HL-60 (cell line): Measurements from ENCODE around the gene FAM149A.

Source experiments
- DNase-seq, 2 experiments: peaks; one replicate each; pipeline ENCODE4 v3.0.0-alpha.2; 2010 to 2020; ENCODE audit warnings: low read depth in 1 of 2, low spot score in 1 of 2
- H3K27ac ChIP-seq: fragments of 250-450 bp; sonication (Bioruptor Pico); replicated peaks from 2 replicates; pipeline ENCODE4 v1.5.1; 2020; ENCODE audit warnings: mild to moderate bottlenecking, moderate library complexity
- H3K27me3 ChIP-seq: fragments of 250-450 bp; sonication (Bioruptor Pico); 2 replicates; pipeline ENCODE4 v1.5.1; 2021; ENCODE audit warnings: mild to moderate bottlenecking, moderate library complexity; ENCODE audit not compliant: insufficient read depth, poor library complexity, severe bottlenecking
- H3K4me3 ChIP-seq: replicated peaks from 2 replicates; pipeline ENCODE4 v1.5.1; 2011; ENCODE audit warnings: mild to moderate bottlenecking, control low read depth, low read length; ENCODE audit not compliant: insufficient read depth
- GABPA ChIP-seq: IDR thresholded peaks from 2 replicates; pipeline ENCODE4 v1.6.1; 2012; ENCODE audit warnings: low read depth
- POLR2AphosphoS5 ChIP-seq: IDR thresholded peaks from 2 replicates; pipeline ENCODE4 v1.6.1; 2012; ENCODE audit warnings: low read depth
- SPI1 ChIP-seq: IDR thresholded peaks from 2 replicates; pipeline ENCODE4 v1.6.1; 2012; ENCODE audit warnings: low read depth, mild to moderate bottlenecking, borderline replicate concordance
- TF ChIP-seq, protein P1 (sequence below): IDR thresholded peaks from 2 replicates; pipeline ENCODE4 v1.6.1; 2012; ENCODE audit warnings: low read depth; ENCODE audit not compliant: insufficient replicate concordance
- TF ChIP-seq, protein P2 (sequence below): IDR thresholded peaks from one replicate; pipeline ENCODE4 v1.5.1; 2011; ENCODE audit warnings: low read length, control low read depth, inconsistent platforms; ENCODE audit not compliant: insufficient read depth

The FAM149A gene

DNA sequence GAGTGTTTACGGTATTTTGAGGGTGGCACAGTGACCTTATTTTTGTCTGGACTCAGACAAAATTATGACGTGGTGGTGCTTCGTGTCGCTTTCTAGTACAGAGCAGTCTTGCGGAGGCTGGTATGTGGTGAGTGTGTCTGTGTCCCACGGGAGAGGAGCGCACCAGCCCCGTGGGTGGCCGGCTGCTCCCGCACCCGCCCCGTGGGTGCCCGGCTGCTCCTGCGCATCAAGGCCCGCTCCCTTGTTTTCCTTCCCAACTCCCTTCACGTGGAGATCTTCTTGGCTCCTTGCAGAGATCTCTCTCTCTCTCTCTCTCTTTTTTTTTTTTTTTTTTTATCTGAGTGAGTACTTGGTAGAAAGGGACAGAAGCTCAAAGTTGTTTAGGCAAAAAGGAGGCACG, 12.2 kb upstream of the FAM149A start:
- DNase-seq, result no peak
- H3K27me3 ChIP-seq, result no peaks in the 10 kb centered on the region
- TF ChIP-seq, protein P1, sequence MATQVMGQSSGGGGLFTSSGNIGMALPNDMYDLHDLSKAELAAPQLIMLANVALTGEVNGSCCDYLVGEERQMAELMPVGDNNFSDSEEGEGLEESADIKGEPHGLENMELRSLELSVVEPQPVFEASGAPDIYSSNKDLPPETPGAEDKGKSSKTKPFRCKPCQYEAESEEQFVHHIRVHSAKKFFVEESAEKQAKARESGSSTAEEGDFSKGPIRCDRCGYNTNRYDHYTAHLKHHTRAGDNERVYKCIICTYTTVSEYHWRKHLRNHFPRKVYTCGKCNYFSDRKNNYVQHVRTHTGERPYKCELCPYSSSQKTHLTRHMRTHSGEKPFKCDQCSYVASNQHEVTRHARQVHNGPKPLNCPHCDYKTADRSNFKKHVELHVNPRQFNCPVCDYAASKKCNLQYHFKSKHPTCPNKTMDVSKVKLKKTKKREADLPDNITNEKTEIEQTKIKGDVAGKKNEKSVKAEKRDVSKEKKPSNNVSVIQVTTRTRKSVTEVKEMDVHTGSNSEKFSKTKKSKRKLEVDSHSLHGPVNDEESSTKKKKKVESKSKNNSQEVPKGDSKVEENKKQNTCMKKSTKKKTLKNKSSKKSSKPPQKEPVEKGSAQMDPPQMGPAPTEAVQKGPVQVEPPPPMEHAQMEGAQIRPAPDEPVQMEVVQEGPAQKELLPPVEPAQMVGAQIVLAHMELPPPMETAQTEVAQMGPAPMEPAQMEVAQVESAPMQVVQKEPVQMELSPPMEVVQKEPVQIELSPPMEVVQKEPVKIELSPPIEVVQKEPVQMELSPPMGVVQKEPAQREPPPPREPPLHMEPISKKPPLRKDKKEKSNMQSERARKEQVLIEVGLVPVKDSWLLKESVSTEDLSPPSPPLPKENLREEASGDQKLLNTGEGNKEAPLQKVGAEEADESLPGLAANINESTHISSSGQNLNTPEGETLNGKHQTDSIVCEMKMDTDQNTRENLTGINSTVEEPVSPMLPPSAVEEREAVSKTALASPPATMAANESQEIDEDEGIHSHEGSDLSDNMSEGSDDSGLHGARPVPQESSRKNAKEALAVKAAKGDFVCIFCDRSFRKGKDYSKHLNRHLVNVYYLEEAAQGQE, result no peak
- no peak for TF ChIP-seq POLR2AphosphoS5
- H3K27ac ChIP-seq, result no peak overlapping the region
- no peak overlapping the region for H3K4me3 ChIP-seq

DNA sequence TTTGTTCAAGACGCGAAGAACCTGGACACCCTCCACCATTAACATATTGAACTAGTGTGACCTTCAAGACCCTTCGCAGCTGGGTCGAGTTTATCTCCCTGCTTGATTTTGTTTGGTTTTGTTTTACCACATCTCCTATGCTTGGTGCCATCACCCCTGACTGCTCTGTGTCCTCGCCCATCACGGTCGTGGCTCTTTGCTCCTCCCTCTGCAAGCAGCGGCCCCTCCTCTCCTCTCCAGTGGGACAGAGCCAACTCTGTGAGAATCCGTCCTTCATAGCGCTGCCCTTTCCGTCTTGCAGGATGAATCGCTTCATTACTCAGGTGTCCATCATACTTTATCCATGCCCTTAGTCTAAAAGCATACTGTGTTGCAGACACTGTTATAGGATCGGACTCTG, 9.1 kb upstream of the FAM149A start:
- TF ChIP-seq SPI1 (no peak), POLR2AphosphoS5 (no peak), GABPA (no peak)
- TF ChIP-seq, protein P1, result no peak
- TF ChIP-seq, protein P2, sequence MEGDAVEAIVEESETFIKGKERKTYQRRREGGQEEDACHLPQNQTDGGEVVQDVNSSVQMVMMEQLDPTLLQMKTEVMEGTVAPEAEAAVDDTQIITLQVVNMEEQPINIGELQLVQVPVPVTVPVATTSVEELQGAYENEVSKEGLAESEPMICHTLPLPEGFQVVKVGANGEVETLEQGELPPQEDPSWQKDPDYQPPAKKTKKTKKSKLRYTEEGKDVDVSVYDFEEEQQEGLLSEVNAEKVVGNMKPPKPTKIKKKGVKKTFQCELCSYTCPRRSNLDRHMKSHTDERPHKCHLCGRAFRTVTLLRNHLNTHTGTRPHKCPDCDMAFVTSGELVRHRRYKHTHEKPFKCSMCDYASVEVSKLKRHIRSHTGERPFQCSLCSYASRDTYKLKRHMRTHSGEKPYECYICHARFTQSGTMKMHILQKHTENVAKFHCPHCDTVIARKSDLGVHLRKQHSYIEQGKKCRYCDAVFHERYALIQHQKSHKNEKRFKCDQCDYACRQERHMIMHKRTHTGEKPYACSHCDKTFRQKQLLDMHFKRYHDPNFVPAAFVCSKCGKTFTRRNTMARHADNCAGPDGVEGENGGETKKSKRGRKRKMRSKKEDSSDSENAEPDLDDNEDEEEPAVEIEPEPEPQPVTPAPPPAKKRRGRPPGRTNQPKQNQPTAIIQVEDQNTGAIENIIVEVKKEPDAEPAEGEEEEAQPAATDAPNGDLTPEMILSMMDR, result no peak
- no peaks in the 10 kb centered on the region for H3K27me3 ChIP-seq
- no peak for DNase-seq
- H3K4me3 ChIP-seq, result no peak overlapping the region
- H3K27ac ChIP-seq, result no peak overlapping the region

DNA sequence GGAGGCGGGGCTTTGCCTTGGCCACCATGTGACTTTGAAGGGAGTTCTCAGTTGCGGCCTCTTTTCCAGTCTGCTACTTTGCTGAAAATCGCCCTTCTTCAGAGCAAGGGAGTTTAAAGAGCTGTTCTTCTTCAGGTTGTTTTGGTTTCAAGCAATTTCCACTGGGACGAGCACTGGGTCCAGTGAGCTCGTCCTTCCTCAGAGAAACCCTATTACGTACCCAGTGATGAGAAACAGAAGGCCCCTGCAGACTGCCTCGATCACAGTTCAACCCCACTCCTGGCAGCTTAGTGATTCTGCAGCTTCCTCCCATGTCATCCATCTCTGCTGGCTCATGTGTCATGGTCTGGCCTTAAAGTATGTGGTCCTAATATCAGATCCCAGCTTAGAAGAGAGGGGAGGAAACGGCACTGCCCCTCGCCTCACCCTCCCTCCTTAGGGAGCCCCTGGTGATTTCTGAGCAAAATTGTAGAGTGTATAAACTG, 7.8 kb upstream of the FAM149A start:
- Histone ChIP-seq H3K27ac (no peak overlapping the region), H3K27me3 (no peaks in the 10 kb centered on the region)
- no peak for TF ChIP-seq GABPA
- TF ChIP-seq, protein P1, result no peak
- no peak for TF ChIP-seq SPI1
- TF ChIP-seq, protein P2, result no peak
- TF ChIP-seq POLR2AphosphoS5, result no peak

DNA sequence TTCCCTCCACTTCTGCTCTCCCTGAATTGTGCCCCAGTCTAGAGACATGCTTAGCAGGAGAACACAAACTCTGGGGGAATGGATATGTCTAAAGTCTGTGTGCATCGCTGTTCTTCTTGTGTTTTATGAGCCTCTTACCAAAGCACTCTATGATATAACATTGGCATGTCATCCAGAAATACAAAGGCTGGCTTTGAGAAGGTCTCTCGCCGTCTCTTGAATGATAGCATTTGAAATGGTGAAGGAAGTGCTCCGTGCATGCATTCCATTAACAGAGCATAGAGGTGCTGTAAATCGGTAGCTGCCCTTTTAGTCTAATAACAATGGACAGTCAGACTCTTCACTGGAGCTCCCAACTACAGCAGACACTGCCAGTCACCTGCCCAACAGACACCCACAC, 7.1 kb upstream of the FAM149A start:
- no peak for TF ChIP-seq POLR2AphosphoS5
- TF ChIP-seq, protein P2, result no peak
- no peak overlapping the region for H3K4me3 ChIP-seq
- H3K27ac ChIP-seq, result no peak overlapping the region
- no peak for DNase-seq
- H3K27me3 ChIP-seq, result no peaks in the 10 kb centered on the region

More for the DNA sequence above, 7.8 kb upstream of the FAM149A start:
- H3K4me3 ChIP-seq, result no peak overlapping the region
- no peak for DNase-seq
